ENCODE results near the gene IL3RA.
"Not testable (repeated sequence)": the region's sequence is repeated elsewhere in the genome, so short reads cannot be mapped to it uniquely, and the experiment has no call there.

Gene IL3RA

DNA sequence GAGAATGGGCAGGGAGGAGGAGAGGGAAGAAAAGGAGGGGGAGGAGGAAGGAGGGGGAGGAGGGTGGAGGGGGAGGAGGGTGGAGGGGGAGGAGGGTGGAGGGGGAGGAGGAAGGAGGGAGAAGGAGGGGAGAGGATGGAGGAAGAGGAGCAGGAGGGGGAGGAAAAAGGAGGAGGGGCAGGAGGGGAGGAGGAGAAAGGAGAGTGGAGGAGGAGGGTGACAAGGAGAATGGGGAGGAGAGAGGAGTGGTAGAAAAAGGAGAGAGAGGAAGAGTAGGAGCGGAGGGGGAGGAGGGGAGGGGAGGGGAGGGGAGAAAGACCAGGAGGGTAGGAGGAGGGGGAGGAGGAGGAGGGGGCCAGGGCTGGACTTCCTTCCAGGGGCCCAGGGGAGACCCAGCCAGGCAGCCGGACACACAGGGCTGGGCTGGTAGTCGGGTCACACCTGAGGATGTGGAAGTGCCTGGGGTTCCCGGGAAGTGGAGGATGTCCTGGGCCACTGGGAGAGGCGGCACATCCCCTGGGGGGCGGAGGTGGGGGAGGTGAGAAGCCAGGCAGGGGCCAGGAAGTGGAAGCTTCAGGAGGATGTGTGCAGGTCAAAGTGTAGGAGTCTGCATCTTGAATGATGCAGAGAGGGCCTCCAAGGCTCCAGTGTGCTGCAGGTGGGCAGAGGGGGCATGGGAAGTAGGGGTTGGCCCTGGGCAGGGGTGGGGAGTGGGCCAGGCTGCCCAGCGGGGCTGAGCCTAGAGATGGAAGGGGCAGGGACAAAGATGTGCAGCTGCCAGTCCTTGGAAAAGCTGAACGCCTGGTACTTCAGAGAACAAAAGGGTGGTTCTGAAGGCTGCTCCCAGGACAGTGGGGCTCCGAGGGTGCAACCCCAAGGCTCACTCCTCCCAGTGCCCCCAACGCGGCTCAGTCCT lies 18.8 kb downstream of the IL3RA start:
- peak; percentile 56 for ATAC-seq
- Mint-ChIP-seq H3K9me3 (no peaks in the 10 kb centered on the region), H3K27ac (peak overlapping the region; percentile 54), H3K4me1 (peaks cover 6% of the 10 kb centered on the region), H3K4me3 (no peak overlapping the region), H3K36me3 (peaks cover 7% of the 10 kb centered on the region)
- no peak for DNase-seq (ENCODE audit: low spot score in 2 of 2)

DNA sequence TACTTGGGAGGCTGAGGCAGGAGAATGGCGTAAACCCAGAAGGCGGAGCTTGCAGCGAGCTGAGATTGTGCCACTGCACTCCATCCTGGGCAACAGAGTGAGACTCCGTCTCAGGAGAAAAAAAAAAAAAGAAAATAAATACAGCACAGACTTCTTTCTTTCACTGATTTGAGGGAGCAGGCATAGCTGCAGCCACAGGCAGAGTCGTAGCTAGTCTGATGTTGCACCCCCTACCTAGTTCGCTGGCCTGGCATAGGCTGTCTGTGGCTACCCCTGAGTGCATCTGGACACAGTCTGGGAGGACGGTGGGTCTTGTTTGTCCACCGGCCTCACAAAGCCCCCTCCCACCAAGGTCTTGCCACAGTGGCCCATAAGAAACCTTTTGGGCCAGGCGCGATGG lies 21.4 kb downstream of the IL3RA start:
- no peak overlapping the region for H3K4me3 Mint-ChIP-seq
- no peak overlapping the region for H3K27ac Mint-ChIP-seq
- DNase-seq (ENCODE audit: low spot score in 2 of 2): no peak
- H3K36me3 Mint-ChIP-seq: peaks cover 13% of the 10 kb centered on the region
- ATAC-seq: no peak
- peaks cover 16% of the 10 kb centered on the region for H3K4me1 Mint-ChIP-seq
- no peaks in the 10 kb centered on the region for H3K9me3 Mint-ChIP-seq

DNA sequence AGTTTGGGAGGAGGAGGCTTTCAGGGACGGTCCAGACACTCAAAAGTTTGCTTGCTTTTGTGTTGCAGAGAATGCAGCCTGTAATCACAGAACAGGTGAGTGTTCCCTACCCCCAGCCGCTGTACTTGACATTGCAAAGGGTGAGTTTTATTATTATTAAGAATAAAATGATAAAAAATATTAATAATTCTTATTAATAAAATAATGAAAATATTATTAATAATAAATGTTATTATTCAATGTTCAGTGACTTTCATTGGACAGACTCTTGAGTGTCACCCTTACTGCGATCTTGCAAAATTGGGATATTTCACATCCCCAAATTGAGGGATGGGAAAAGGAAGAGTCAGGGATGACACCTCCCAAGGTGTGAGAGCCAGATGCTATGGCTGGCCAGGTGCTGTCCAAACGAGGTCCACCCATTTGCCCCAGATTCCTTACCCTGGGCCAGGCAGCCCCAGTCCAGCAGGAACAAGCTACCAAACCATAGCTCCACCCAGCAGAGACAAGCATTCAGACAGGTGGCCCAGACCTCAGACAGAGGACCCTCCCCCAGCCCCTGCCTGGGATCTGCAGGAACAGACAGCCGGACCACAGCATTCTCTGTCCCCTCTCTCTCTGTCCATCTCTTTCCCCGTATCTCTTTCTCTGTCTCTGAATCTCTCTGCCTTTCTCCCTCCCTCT lies 22.4 kb downstream of the IL3RA start:
- DNase-seq (ENCODE audit: low spot score in 2 of 2): no peak
- Mint-ChIP-seq H3K4me1 (peaks cover 15% of the 10 kb centered on the region), H3K27ac (peak overlapping the region; percentile 36), H3K4me3 (no peak overlapping the region), H3K9me3 (no peaks in the 10 kb centered on the region), H3K36me3 (peaks cover 13% of the 10 kb centered on the region)
- peak; percentile 19 for ATAC-seq

GRCh38 chrX:1359477-1359873 lies 22.9 kb downstream of the IL3RA start:
- no peak overlapping the region for H3K4me3 Mint-ChIP-seq
- peaks cover 10% of the 10 kb centered on the region for H3K4me1 Mint-ChIP-seq

DNA sequence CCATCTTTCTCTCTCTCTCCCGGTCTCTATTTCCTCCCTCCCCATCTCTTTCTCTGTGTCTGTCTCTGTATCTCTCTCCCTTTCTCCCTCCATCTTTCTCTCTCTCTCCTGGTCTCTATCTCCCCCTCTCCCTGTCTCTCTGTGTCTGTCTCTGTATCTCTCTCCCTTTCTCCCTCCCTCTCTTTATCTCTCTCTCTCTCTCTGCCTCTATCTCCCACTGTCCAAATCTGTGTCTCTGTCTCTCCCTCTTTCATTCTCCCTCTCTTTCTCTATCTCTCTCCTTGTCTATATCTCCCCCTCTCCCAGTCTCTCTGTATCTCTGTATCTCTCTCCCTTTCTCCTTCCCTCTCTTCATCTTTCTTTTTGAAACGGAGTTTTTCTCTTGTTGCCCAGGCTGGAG lies 23.6 kb downstream of the IL3RA start:
- Mint-ChIP-seq H3K36me3 (peaks cover 13% of the 10 kb centered on the region), H3K27ac (peak overlapping the region; percentile 71), H3K9me3 (no peaks in the 10 kb centered on the region), H3K4me1 (peaks cover 10% of the 10 kb centered on the region), H3K4me3 (no peak overlapping the region)
- no peak for DNase-seq (ENCODE audit: low spot score in 2 of 2)
- no peak for ATAC-seq

More at GRCh38 chrX:1359477-1359873, 22.9 kb downstream of the IL3RA start:
- Mint-ChIP-seq H3K9me3 (no peaks in the 10 kb centered on the region), H3K36me3 (peaks cover 13% of the 10 kb centered on the region), H3K27ac (peak overlapping the region; percentile 36)
- ATAC-seq: peak; percentile 28
- no peak for DNase-seq (ENCODE audit: low spot score in 2 of 2)

- H3K4me3 Mint-ChIP-seq: no peak overlapping the region
- H3K27ac Mint-ChIP-seq: peak overlapping the region; percentile 71
- no peak for DNase-seq (ENCODE audit: low spot score in 2 of 2)
- H3K4me1 Mint-ChIP-seq: peaks cover 10% of the 10 kb centered on the region
- ATAC-seq: no peak
- peaks cover 13% of the 10 kb centered on the region for H3K36me3 Mint-ChIP-seq
- no peaks in the 10 kb centered on the region for H3K9me3 Mint-ChIP-seq
These were observed 24.7 kb downstream of the IL3RA start for GRCh38 chrX:1361275-1361674.

DNA sequence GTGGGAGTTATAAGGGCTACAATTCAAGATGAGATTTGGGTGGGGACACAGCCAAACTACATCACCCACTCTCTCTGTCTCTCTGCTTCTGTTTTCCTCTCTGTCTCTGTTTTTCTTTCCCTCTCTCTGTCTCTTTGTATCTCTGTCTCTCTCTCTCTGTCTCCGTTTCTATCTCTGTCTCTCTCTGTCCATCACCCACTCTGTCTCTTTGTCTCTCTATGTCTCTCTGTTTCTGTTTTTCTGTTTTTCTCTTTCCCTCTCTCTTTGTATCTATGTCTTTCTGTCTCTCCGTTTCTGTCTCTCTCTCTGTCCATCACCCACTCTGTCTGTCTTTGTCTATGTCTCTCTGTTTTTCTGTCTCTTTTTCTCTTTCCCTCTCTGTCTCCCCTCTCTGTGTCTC lies 25.3 kb downstream of the IL3RA start:
- H3K4me3 Mint-ChIP-seq: no peak overlapping the region
- H3K4me1 Mint-ChIP-seq: peaks cover 10% of the 10 kb centered on the region
- no peaks in the 10 kb centered on the region for H3K9me3 Mint-ChIP-seq
- peak overlapping the region; percentile 29 for H3K27ac Mint-ChIP-seq
- DNase-seq (ENCODE audit: low spot score in 2 of 2): no peak
- no peak for ATAC-seq
- H3K36me3 Mint-ChIP-seq: peaks cover 13% of the 10 kb centered on the region

GRCh38 chrX:1366363-1366762 lies 29.8 kb downstream of the IL3RA start:
- DNase-seq (ENCODE audit: low spot score in 2 of 2); H3K9me3 Mint-ChIP-seq; H3K27ac Mint-ChIP-seq; ATAC-seq; H3K4me3 Mint-ChIP-seq; H3K36me3 Mint-ChIP-seq: not testable (repeated sequence)
- H3K4me1 Mint-ChIP-seq: peaks cover 10% of the 10 kb centered on the region

- DNase-seq (ENCODE audit: low spot score in 2 of 2) (no peak), ATAC-seq (no peak)
- no peaks in the 10 kb centered on the region for H3K4me1 Mint-ChIP-seq
- H3K4me3 Mint-ChIP-seq: no peak overlapping the region
- H3K27ac Mint-ChIP-seq: peak overlapping the region; percentile 73
- H3K36me3 Mint-ChIP-seq: no peaks in the 10 kb centered on the region
- H3K9me3 Mint-ChIP-seq: no peaks in the 10 kb centered on the region
These were observed 31.8 kb downstream of the IL3RA start for GRCh38 chrX:1368385-1368698.

GRCh38 chrX:1378306-1378759 lies 41.7 kb downstream of the IL3RA start:
- peak; percentile 38 for ATAC-seq
- H3K4me3 Mint-ChIP-seq: no peak overlapping the region

DNA sequence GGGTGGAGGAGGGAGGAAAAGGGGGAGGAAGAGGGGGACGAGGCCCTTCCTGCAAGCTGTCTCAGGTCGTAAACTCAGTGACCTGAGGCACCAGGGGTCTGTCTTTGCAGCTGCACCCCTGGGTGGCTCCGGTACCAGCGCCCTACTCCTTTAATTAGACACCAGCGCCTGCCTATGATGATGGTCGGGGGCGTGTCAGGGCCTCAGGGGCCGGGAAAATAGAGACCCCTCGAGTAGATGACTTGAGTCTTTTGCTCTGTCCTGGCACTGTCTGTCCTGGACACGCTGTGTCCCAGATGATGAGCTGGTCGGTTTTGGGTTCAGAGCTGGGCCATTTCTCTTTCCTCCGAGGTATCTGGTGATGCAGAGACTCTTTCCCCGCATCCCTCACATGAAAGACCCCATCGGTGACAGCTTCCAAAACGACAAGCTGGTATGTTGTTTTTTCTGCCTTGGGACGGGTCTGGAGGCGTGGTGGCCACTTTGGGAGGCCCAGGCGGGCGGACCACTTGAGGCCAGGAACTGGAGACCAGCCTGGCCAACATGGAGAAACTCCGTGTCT lies 44.2 kb downstream of the IL3RA start:
- no peak overlapping the region for H3K27ac Mint-ChIP-seq
- H3K9me3 Mint-ChIP-seq: no peaks in the 10 kb centered on the region
- peak in 1 of 2 donors; percentile 62 for DNase-seq (ENCODE audit: low spot score in 2 of 2)
- peak; percentile 12 for ATAC-seq
- H3K36me3 Mint-ChIP-seq: peaks cover 71% of the 10 kb centered on the region
- no peaks in the 10 kb centered on the region for H3K4me1 Mint-ChIP-seq
- no peak overlapping the region for H3K4me3 Mint-ChIP-seq

More at GRCh38 chrX:1378306-1378759, 41.7 kb downstream of the IL3RA start:
- DNase-seq (ENCODE audit: low spot score in 2 of 2): peak in 1 of 2 donors; percentile 53
- peak overlapping the region; percentile 32 for H3K27ac Mint-ChIP-seq
- no peaks in the 10 kb centered on the region for H3K4me1 Mint-ChIP-seq
- peaks cover 47% of the 10 kb centered on the region for H3K36me3 Mint-ChIP-seq
- H3K9me3 Mint-ChIP-seq: no peaks in the 10 kb centered on the region

DNA sequence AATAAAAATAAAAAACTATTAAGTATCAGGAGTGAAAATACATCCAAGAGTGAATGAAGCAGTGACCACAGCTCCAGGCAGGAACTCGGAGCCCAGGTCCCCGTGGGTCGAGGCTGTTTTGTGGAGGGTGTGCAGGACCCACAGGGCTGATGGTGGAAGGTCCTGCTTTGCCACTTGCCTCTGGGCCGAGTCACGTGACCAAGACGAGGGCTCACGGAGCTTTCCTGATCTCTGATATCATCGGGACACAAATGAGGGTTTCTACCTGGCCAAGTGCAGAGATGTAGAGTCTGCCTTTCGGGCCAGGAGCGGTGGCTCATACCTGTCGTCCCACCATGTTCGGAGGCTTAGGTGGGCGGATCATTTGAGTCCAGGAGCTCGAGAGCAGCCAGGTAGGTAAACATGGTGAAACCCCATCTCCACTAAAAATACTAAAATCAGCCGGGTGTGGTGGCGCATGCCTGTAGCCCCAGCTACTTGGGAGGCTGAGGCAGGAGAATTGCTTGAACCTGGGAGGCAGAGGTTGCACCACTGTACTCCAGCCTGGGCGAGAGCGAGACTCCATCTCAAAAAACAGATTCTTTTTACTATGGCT lies 48.2 kb downstream of the IL3RA start:
- Mint-ChIP-seq H3K4me1 (peaks cover 23% of the 10 kb centered on the region), H3K27ac (no peak overlapping the region), H3K9me3 (no peaks in the 10 kb centered on the region), H3K36me3 (peaks cover 98% of the 10 kb centered on the region), H3K4me3 (no peak overlapping the region)
- DNase-seq (ENCODE audit: low spot score in 2 of 2): no peak
- ATAC-seq: no peak

DNA sequence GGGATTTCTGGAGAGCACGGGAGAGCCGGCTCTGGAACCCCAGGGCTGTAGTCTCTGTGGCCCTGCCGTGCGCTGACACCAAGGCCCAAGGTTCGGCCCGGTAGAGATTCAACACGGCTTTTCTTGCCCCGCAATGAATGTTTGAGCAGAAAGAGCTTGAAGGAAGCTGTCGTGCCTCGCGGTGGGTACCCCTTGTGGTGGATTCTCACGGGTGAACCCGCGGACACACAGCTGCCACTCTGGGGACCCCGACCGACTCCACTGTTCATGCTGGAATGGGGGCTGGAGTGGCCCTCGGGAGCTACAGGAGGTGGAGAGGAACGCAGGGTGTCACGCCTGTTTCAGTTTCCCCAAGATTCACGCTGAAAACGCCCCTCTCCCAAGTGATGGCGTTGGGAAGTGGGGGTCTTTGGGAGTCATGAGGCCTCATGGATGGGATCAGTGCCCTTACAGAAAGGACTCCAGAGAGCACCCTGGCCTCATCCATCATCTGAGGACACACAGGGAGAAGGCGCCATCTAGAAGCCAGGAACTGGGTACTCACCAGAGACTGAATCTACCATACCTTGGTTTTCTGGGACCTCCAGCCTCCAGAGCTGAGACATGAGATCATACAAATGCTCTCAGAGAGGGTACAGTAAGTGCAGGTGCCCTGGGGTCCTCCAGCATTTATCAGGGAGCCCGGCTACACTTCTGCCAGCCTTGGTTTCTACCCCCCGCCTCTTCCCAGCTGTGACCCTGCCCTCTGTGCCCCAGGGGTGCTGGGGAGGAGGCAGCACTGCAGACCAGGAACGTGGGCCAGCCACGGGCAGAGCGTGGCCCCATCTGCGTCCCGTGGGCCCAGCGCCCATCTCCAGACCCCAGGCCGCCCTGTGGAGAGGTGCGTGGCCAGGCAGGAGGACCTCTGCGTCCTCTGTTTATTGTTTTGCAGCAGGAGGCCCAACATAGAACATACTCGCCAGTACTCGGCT lies 49.0 kb downstream of the IL3RA start:
- Mint-ChIP-seq H3K9me3 (no peaks in the 10 kb centered on the region), H3K27ac (peak overlapping the region; percentile 83), H3K36me3 (peaks cover 99% of the 10 kb centered on the region), H3K4me3 (no peak overlapping the region), H3K4me1 (peaks cover 23% of the 10 kb centered on the region)
- DNase-seq (ENCODE audit: low spot score in 2 of 2): peak in 1 of 2 donors; percentile 55
- ATAC-seq: peak; percentile 17

- Mint-ChIP-seq H3K4me3 (no peak overlapping the region), H3K36me3 (peaks cover 100% of the 10 kb centered on the region), H3K27ac (peak overlapping the region; percentile 83), H3K9me3 (no peaks in the 10 kb centered on the region), H3K4me1 (peaks cover 31% of the 10 kb centered on the region)
- ATAC-seq: no peak
- DNase-seq (ENCODE audit: low spot score in 2 of 2): peak in 1 of 2 donors; percentile 50
These were observed 49.9 kb downstream of the IL3RA start for GRCh38 chrX:1386338-1387127.

Measured in stimulated activated effector memory CD8-positive, alpha-beta T cell treated with anti-CD3 and anti-CD28 coated beads, Interleukin-12 subunit alpha, Interleukin-12 subunit beta, amount 100 ng/mL, for 72 hours (primary cell).